ENCODE measurements around the gene EPB41L1. TPM values are rescaled to one million over a fixed set of nuclear protein-coding genes. Genes with fewer than 3 reads are reported as not detected.

EPB41L1 gene
- polyA plus RNA-seq (2012; ENCODE audit: insufficient read depth, insufficient read length), result 8.1 TPM

- H3K4me3 ChIP-seq (ENCODE audit: low read length), result peak within 1 kb of the TSS; percentile 38
- no peak for DNase-seq (ENCODE audit: low read depth, low spot score)
Measured at GRCh38 chr20:36154700-36155628, at the start of gene EPB41L1. Gene EPB41L1, plus strand, starts transcription at chr20:36154740. Its CDS starts 19,038 bp downstream, at chr20:36173778.

DNA sequence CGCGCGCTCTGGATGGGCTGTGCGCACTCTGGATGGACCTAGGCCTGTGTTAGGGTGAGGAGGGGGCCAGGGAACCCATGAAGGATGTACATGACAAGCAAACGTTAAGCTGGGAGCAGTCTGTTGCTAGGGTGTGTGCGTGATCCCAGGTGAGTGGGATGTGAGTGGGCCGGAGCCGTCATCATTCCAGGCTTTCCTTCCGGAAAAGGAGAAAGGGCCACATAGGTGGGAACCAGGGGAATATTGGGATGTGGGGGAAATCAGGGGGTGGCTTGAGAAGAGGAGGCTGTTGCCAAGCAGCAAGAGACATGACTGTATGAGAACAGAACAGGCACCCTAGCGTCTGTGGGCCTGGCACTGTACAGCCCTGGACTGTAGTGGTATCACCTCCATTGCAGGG is 49.7 kb upstream of the EPB41L1 start:
- H3K4me3 ChIP-seq (ENCODE audit: low read length), result no peak overlapping the region
- DNase-seq (ENCODE audit: low read depth, low spot score), result no peak

- H3K4me3 ChIP-seq (ENCODE audit: low read length), result no peak overlapping the region
- no peak for DNase-seq (ENCODE audit: low read depth, low spot score)
Measured at GRCh38 chr20:36105711-36106226, 48.8 kb upstream of the EPB41L1 start.

DNA sequence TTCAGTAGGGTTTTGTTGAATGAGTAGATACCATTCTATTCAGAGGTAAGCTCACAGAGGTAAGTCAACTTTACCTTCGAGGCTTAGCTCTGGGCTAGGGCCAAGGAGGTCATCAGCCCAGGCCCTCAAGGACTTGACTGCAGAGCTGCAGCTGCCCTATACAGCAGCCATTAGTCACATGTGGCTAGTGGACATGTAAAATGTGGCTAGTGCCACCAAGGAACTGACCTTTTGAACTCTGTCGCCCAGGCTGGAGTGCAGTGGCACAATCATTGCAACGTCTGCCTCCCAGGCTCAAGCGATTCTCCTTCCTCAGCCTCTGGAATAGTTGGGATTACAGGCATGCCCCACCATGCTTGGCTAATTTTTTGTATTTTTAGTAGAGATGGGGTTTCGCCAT is 47.9 kb upstream of the EPB41L1 start:
- H3K4me3 ChIP-seq (ENCODE audit: low read length), result no peak overlapping the region
- DNase-seq (ENCODE audit: low read depth, low spot score), result no peak

- H3K4me3 ChIP-seq (ENCODE audit: low read length), result no peak overlapping the region
- no peak for DNase-seq (ENCODE audit: low read depth, low spot score)
Measured at GRCh38 chr20:36107881-36108280, 46.7 kb upstream of the EPB41L1 start.

- no peak for DNase-seq (ENCODE audit: low read depth, low spot score)
- H3K4me3 ChIP-seq (ENCODE audit: low read length), result no peak overlapping the region
Measured at GRCh38 chr20:36109251-36109947, 45.1 kb upstream of the EPB41L1 start.

GRCh38 chr20:36110994-36111393 is 43.5 kb upstream of the EPB41L1 start:
- no peak for DNase-seq (ENCODE audit: low read depth, low spot score)
- H3K4me3 ChIP-seq (ENCODE audit: low read length), result no peak overlapping the region

GRCh38 chr20:36112112-36112511 is 42.4 kb upstream of the EPB41L1 start:
- no peak overlapping the region for H3K4me3 ChIP-seq (ENCODE audit: low read length)
- DNase-seq (ENCODE audit: low read depth, low spot score), result no peak

DNA sequence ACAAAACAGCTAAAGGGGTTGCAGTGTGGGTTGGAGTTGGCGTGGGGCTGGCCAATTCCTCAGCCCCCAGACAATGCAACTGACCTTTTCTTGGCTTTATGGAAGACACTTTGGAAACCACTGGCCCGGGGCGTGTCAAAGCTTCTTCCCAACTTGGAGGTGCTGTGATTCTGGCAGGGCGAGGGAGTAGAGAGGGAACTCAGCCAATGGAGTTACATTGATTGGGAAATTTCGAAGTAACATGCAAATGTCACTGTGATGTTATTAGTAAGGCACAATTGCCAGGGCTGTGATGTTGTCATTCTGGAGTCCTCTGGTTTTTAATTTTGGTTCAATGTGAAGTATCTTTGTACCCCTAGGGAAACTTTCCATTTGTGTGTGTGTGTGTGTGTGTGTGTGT is 41.5 kb upstream of the EPB41L1 start:
- no peak for DNase-seq (ENCODE audit: low read depth, low spot score)
- H3K4me3 ChIP-seq (ENCODE audit: low read length), result no peak overlapping the region

DNA sequence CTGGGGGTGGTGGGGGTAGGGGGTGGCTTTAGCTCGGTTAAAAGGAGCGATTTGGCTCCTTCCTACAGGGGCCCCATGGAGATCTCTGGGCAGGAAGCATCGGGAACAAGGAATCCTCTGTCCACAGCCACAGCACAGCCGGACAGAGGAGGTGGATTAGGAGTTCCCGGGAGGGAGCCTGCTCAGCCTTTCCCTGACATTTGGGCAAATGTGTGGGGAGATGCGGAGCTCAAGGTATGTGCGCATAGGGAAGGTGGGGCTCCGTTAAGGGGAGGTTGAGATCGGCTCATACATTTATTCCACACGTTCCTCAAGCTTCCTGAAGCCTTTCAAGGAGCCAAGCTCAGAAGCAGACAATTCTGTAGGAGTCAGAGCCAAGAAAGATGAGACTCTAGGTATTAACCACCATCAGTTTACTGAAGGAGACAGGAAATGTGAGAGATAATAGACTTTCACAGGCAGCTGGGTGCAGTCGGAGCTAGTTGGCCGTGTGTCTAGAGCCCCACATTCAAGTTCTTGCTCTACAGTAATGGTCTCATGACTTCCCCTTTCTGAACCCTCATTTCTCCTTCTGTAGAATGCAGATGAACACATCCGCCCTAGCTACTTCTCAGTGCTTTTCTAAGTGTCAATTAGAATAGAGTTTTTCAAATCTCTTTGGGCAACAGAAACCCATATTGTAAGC is 40.8 kb upstream of the EPB41L1 start:
- H3K4me3 ChIP-seq (ENCODE audit: low read length), result no peak overlapping the region
- DNase-seq (ENCODE audit: low read depth, low spot score), result peak; percentile 33

DNA sequence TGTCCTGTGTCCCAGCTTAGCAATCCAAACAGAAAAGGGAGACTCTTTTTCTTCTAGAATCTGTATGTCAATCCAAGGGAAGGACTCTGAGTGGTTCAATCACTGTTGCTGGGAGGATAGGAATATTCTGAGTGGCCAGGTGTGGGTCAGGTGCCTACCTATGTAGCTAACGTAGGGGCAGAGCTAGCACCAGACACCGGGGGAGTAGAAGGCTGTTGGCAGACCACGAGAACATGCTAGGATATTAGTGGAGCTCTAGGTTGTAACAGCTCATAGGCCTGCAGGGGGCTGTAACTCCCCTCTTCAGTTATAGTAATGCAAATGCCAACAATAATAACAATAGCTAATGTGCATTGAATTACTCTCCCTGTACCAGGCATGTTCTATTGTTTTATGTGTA is 39.8 kb upstream of the EPB41L1 start:
- DNase-seq (ENCODE audit: low read depth, low spot score), result no peak
- H3K4me3 ChIP-seq (ENCODE audit: low read length), result no peak overlapping the region

DNA sequence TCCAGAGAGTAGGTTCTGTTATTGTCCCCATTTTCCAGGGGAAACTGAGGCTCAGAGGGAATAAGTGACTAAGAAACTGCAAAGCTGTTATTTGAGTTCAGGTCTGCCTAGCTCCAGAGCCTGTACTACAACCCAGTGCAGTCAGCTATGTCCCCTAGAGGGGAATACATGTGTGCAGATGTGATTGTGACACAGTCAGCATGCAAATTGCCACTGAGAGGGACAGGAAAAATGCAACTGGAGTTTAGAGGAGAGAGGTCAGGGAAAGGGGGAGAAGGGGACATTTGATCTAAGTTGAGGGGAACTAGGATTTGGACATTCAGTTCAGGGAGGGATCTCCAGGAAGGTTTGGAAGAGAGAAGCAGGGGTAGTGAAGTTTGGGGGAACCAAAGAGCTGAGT is 38.6 kb upstream of the EPB41L1 start:
- no peak overlapping the region for H3K4me3 ChIP-seq (ENCODE audit: low read length)

GRCh38 chr20:36116807-36117441 is 37.6 kb upstream of the EPB41L1 start:
- DNase-seq (ENCODE audit: low read depth, low spot score), result no peak
- no peak overlapping the region for H3K4me3 ChIP-seq (ENCODE audit: low read length)

More for the DNA sequence above, 38.6 kb upstream of the EPB41L1 start:
- DNase-seq (ENCODE audit: low read depth, low spot score), result no peak

DNA sequence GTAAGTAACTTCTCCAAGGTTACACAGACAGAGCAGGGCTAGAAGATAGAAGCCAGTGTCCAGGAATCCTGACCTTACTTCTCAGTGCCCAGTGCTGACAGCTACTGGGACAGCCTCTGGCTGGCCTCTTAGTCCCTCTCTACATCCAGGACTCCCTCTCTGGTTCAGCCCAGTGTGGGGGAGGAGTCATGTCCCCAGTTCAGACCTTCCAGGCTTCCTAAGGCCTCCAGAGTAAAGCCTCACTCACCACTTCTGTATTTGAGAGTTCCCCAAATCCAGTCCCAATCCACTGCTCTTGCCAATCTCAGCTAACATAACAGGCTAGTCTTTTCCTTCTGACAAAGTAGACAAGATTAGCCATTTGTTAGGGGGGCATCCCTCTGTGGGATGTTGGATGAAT is 36.9 kb upstream of the EPB41L1 start:
- no peak for DNase-seq (ENCODE audit: low read depth, low spot score)
- H3K4me3 ChIP-seq (ENCODE audit: low read length), result no peak overlapping the region

GRCh38 chr20:36118371-36118770 is 36.2 kb upstream of the EPB41L1 start:
- no peak overlapping the region for H3K4me3 ChIP-seq (ENCODE audit: low read length)
- DNase-seq (ENCODE audit: low read depth, low spot score), result no peak

DNA sequence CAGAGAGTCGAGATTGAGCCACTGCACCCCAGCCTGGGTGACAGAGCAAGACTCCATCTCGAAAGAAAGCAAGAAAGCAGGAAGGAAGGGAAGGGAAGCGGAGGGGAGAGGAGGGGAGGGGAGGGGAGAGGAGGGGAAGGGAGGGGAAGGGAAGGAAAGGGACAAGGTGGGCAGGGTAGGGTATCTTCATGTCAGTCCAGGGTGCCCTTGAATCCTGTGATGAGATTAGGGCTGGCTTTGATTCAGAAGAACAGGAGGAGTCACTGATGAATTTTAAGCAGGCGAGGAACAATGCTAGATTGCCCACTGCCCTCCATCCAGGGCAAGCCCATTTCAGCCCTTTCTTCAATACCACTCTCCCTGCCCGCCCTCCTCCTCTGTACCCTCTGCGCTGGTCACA is 35.0 kb upstream of the EPB41L1 start:
- H3K4me3 ChIP-seq (ENCODE audit: low read length), result no peak overlapping the region
- no peak for DNase-seq (ENCODE audit: low read depth, low spot score)

- DNase-seq (ENCODE audit: low read depth, low spot score), result no peak
- no peak overlapping the region for H3K4me3 ChIP-seq (ENCODE audit: low read length)
Measured at GRCh38 chr20:36120241-36120640, 34.3 kb upstream of the EPB41L1 start.

DNA sequence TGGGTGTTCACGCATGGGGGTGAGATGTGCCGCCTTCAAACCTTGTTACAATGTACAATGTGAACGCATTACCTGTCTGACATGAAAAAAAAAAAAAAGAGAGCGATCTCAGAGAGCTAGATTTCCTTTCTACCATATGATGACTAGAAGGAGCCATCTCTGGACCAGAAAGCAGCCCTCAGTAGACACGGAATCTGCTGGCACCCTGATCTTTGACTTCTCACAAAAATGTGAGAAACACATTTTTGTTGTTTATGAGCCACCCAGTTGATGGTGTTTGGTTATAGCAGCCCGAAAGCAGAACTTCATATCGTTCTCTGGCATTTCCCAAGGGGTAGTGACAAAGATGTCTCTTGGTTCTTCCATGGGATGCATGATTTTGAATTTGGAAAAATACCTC is 33.5 kb upstream of the EPB41L1 start:
- H3K4me3 ChIP-seq (ENCODE audit: low read length), result no peak overlapping the region
- DNase-seq (ENCODE audit: low read depth, low spot score), result no peak
